HG02938 (cell line): ENCODE measurements around the gene MDGA2.
"Not testable (repeated sequence)": the region's sequence is repeated elsewhere in the genome, so short reads cannot be mapped to it uniquely, and the experiment has no call there.

Experiments
- ATAC-seq: cut with Tn5 transposase; IDR thresholded peaks from one replicate; pipeline ENCODE4 v1.9.1; 2021; ENCODE audit warnings: mild to moderate bottlenecking, moderate library complexity; ENCODE audit not compliant: unreplicated experiment

Gene MDGA2

GRCh38 chr14:47353186-47353585, 322.2 kb downstream of the MDGA2 start:
- ATAC-seq: no peak

- no peak for ATAC-seq
These were observed 328.6 kb downstream of the MDGA2 start for GRCh38 chr14:47346849-47347248.

- no peak for ATAC-seq
These were observed 330.4 kb downstream of the MDGA2 start for GRCh38 chr14:47345016-47345415.

GRCh38 chr14:47332939-47333338, 342.5 kb downstream of the MDGA2 start:
- ATAC-seq: no peak

- no peak for ATAC-seq
These were observed 343.3 kb downstream of the MDGA2 start for GRCh38 chr14:47332106-47332505.

- ATAC-seq: no peak
These were observed 347.0 kb downstream of the MDGA2 start for GRCh38 chr14:47328376-47328775.

GRCh38 chr14:47327336-47327735, 348.1 kb downstream of the MDGA2 start:
- no peak for ATAC-seq

GRCh38 chr14:47322751-47323150, 352.7 kb downstream of the MDGA2 start:
- ATAC-seq: no peak

GRCh38 chr14:47302121-47302520, 373.3 kb downstream of the MDGA2 start:
- no peak for ATAC-seq

GRCh38 chr14:47300796-47301195, 374.6 kb downstream of the MDGA2 start:
- no peak for ATAC-seq

GRCh38 chr14:47297374-47297773, 378.0 kb downstream of the MDGA2 start:
- ATAC-seq: no peak

GRCh38 chr14:47284283-47284682, 391.1 kb downstream of the MDGA2 start:
- no peak for ATAC-seq

- not testable (repeated sequence) for ATAC-seq
These were observed 393.6 kb downstream of the MDGA2 start for GRCh38 chr14:47281761-47282160.

- no peak for ATAC-seq
These were observed 397.1 kb downstream of the MDGA2 start for GRCh38 chr14:47278233-47278842.

GRCh38 chr14:47277703-47278102, 397.7 kb downstream of the MDGA2 start:
- ATAC-seq: no peak

- ATAC-seq: no peak
These were observed 398.5 kb downstream of the MDGA2 start for GRCh38 chr14:47276931-47277330.

- no peak for ATAC-seq
These were observed 401.5 kb downstream of the MDGA2 start for GRCh38 chr14:47273939-47274338.

GRCh38 chr14:47270715-47271114, 404.7 kb downstream of the MDGA2 start:
- no peak for ATAC-seq

GRCh38 chr14:47269756-47270492, 405.5 kb downstream of the MDGA2 start:
- no peak for ATAC-seq

- no peak for ATAC-seq
These were observed 410.6 kb downstream of the MDGA2 start for GRCh38 chr14:47264842-47265241.

- ATAC-seq: no peak
These were observed 412.6 kb downstream of the MDGA2 start for GRCh38 chr14:47262801-47263200.

- no peak for ATAC-seq
These were observed 414.1 kb downstream of the MDGA2 start for GRCh38 chr14:47261350-47261749.

- ATAC-seq: no peak
These were observed 415.6 kb downstream of the MDGA2 start for GRCh38 chr14:47259796-47260195.
